Retinal pigment epithelial cell (primary cell): Measurements from ENCODE around the gene COBL.

Source experiments
- DNase-seq: peaks from one replicate; pipeline ENCODE4 v3.0.0-alpha.2; 2010; ENCODE audit warnings: low read depth
- H3K4me3 ChIP-seq: 2 replicates; pipeline ENCODE4 v1.5.1; 2011; ENCODE audit warnings: mild to moderate bottlenecking, low read length, control low read depth, moderate library complexity
- TF ChIP-seq, protein P1 (sequence below): conservative IDR thresholded peaks from 2 replicates; pipeline ENCODE4 v1.5.1; 2011; ENCODE audit warnings: low read depth, low read length, control low read depth, inconsistent platforms

COBL gene

DNA sequence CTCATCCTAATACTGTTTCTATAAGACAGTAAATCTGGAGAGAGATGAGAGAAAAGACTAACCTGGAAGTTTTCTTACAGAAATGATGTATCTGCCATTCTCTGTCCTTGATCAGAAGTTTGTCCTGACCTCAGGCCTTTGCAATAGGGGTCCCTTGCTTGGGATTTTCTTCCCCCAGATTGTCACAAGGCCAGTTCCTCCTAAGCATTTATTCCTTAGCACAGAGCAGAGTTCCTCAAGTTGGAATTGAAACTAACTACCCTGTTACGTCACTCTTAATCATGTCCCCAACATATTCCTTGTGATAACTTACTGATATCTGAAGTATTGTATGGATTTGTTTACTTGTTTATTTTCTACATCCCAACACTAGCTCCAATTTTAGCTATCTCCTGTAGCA is 202.1 kb downstream of the COBL start:
- DNase-seq: no peak
- H3K4me3 ChIP-seq: no peak overlapping the region
- TF ChIP-seq, protein P1, sequence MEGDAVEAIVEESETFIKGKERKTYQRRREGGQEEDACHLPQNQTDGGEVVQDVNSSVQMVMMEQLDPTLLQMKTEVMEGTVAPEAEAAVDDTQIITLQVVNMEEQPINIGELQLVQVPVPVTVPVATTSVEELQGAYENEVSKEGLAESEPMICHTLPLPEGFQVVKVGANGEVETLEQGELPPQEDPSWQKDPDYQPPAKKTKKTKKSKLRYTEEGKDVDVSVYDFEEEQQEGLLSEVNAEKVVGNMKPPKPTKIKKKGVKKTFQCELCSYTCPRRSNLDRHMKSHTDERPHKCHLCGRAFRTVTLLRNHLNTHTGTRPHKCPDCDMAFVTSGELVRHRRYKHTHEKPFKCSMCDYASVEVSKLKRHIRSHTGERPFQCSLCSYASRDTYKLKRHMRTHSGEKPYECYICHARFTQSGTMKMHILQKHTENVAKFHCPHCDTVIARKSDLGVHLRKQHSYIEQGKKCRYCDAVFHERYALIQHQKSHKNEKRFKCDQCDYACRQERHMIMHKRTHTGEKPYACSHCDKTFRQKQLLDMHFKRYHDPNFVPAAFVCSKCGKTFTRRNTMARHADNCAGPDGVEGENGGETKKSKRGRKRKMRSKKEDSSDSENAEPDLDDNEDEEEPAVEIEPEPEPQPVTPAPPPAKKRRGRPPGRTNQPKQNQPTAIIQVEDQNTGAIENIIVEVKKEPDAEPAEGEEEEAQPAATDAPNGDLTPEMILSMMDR: no peak

DNA sequence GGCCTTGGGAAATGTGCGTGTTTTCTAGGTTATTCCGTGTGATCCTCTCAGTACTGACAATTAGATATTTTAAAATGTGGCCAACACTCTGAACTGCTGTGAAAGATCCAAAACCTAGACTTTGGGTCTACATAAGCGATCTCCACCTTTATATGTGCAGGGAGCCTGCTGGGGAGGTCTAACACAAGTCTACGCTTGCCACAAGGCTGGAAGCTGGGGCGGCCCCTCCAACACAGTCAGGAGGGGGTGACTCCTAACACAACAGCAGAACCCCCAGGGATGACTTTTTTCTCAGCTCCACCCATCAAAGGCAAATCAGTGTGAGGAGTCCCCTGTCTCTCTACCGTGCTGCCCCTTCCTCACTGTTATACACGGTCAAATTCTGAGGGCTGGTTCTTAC is 202.6 kb downstream of the COBL start:
- H3K4me3 ChIP-seq: no peak overlapping the region
- TF ChIP-seq, protein P1: no peak
- no peak for DNase-seq

DNA sequence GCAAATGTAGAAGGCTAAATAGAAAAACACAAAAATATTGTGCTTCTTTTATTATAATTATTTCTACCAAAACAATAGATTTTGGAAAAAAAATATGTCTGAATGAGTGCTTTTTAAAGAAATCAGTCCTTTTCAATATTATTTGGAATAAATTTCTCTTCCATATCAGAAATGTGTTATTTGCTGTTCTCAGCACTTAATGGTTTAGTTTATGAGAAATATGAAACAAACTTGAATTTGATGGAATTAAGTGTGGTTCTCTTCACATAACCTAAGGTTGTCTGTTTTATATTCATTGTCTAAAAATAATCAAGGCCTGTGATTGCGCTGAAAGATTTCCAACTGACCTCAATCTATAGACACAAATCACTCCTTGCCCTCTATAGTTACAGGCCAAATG is 203.0 kb downstream of the COBL start:
- TF ChIP-seq, protein P1: no peak

DNA sequence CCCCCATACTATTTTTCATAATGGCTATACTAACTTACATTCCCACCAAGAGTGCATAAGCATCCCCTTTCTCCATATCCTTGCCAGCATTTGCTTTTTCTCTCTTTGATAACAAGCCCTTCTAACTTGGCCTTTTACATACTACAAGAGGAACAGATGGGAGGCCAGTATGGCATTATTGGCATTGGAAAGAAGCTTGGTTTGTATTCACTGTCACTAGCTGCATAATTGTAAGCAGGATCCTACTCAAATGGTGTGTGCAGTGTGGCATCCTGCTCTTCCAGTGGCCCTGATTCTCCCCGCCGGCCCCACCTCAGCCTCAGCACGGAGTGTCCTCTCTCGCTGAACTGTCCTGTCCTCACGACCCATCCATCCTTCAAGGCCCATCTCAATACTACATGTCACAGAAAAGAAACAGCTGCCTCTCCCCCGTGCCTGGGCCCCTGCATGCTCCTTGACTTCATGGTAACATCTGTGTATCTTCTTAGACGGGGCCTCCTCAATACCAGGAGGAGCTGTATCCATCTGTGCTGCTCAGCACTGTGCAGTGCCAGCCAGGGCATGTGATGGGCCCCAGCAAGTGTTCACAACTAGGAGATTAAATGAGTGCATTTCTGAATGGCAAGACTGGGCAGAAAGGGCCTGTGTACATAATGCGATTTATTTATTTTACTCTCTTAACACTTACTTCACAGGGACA is 205.2 kb downstream of the COBL start:
- no peak overlapping the region for H3K4me3 ChIP-seq
- DNase-seq: no peak
- TF ChIP-seq, protein P1: no peak

More for the DNA sequence above, 203.0 kb downstream of the COBL start:
- no peak for DNase-seq
- no peak overlapping the region for H3K4me3 ChIP-seq

DNA sequence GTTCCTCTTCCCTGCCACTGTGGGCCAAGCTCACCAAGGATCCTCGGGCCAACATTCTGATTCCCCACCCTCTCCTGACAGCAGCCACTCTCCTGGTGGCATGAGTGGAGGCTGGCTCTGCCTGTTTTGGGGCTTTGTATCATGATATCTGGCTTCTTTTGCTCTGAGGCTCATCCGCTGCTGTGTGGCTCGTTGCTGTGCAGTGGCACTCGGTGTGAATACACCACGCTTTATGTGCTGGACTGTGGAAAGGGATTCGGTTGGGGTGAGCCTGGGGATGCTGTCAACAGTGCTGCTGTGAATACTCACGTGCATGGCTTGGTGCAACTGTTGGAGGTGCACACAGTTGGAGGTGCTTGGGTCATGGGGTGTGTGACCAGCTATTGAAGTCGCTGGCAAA is 208.5 kb downstream of the COBL start:
- TF ChIP-seq, protein P1: no peak
- no peak for DNase-seq
- H3K4me3 ChIP-seq: no peak overlapping the region

DNA sequence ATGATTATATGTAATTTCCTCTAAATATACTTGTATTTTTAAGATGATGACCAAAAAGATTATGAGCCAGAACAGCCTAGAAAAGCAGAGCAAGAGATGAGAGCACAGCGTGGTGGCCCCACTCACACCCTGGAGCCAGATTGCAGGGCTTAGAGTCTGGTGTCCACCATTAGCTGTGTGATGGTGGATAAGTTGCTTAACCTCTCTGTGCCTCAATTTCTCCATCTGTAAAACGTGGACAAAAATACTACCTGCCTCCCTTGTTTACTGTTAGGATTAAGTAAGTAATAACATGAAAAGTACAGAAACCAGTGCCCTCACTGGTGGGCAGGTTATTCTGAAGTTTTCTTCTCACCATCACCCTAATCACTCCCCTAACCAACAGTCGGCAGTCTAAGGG is 212.3 kb downstream of the COBL start:
- no peak overlapping the region for H3K4me3 ChIP-seq
- TF ChIP-seq, protein P1: no peak
- no peak for DNase-seq

DNA sequence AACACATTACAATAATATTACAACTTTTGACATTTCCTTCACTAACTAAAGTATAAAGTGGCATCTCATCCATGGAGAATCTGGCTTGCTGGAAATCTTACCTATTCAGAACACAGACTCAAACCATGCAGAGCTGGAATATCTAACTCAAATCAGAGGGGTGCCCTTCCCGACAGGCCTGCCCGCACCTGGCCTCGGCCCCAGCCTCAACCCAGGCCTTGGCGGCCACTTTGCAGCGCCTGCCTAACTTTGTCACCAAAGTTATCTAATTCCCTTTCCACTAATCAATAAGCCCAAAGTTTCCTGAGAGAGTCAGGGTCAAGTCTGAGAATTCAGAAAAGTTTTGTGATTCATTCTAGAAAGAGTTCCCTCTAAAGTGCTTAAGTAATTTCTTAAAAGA is 212.9 kb downstream of the COBL start:
- no peak overlapping the region for H3K4me3 ChIP-seq
- TF ChIP-seq, protein P1: no peak
- no peak for DNase-seq
